MM.1S (cell line): Measurements from ENCODE around the gene JAK2.

ENCODE experiments used
- DNase-seq: peaks from one replicate; pipeline ENCODE4 v3.0.0-alpha.2; 2015
- H2AFZ ChIP-seq: fragments of 300-600 bp; sonication (generic); 2 replicates; pipeline ENCODE4 v1.6.0; 2016; ENCODE audit warnings: antibody characterized with exemption, low read length
- H3F3A ChIP-seq: fragments of 300-600 bp; sonication (generic); 2 replicates; pipeline ENCODE4 v1.6.1; 2016; ENCODE audit warnings: mild to moderate bottlenecking, antibody characterized with exemption, low read length, moderate library complexity, mixed read lengths; ENCODE audit not compliant: insufficient read depth
- H3K27ac ChIP-seq: fragments of 300-600 bp; sonication (generic); 2 replicates; pipeline ENCODE4 v1.5.1; 2016; ENCODE audit warnings: mild to moderate bottlenecking, low read length
- H3K27me3 ChIP-seq: fragments of 300-600 bp; sonication (generic); replicated peaks from 2 replicates; pipeline ENCODE4 v1.6.0; 2016; ENCODE audit warnings: low read length; ENCODE audit not compliant: insufficient read depth
- H3K36me3 ChIP-seq: fragments of 300-600 bp; sonication (generic); replicated peaks from 2 replicates; pipeline ENCODE4 v1.6.1; 2016; ENCODE audit warnings: mild to moderate bottlenecking, low read length, mixed read lengths; ENCODE audit not compliant: insufficient read depth
- H3K4me1 ChIP-seq: fragments of 300-600 bp; sonication (generic); 2 replicates; pipeline ENCODE4 v1.6.1; 2016; ENCODE audit warnings: low read length, mixed read lengths
- H3K4me2 ChIP-seq: fragments of 300-600 bp; sonication (generic); 2 replicates; pipeline ENCODE4 v1.6.0; 2016; ENCODE audit warnings: low read depth, low read length
- H3K4me3 ChIP-seq: fragments of 300-600 bp; sonication (generic); 2 replicates; pipeline ENCODE4 v1.5.1; 2016; ENCODE audit warnings: low read length, mixed read lengths
- H3K79me2 ChIP-seq: fragments of 300-600 bp; sonication (generic); 2 replicates; pipeline ENCODE4 v1.6.1; 2016; ENCODE audit warnings: mixed run types, low read length, mixed read lengths
- H3K9ac ChIP-seq: fragments of 300-600 bp; sonication (generic); 2 replicates; pipeline ENCODE4 v1.6.1; 2016; ENCODE audit warnings: low read length, mixed read lengths
- H3K9me2 ChIP-seq: fragments of 300-600 bp; sonication (generic); replicated peaks from 2 replicates; pipeline ENCODE4 v1.6.1; 2016; ENCODE audit warnings: mild to moderate bottlenecking, low read length, mixed read lengths; ENCODE audit not compliant: insufficient read depth
- H3K9me3 ChIP-seq: fragments of 300-600 bp; sonication (generic); replicated peaks from 2 replicates; pipeline ENCODE4 v1.6.1; 2016; ENCODE audit warnings: mild to moderate bottlenecking, low read length, mixed read lengths; ENCODE audit not compliant: insufficient read depth
- H4K20me1 ChIP-seq: fragments of 300-600 bp; sonication (generic); 2 replicates; pipeline ENCODE4 v1.6.1; 2016; ENCODE audit warnings: mild to moderate bottlenecking, low read length, moderate library complexity, mixed read lengths; ENCODE audit not compliant: insufficient read depth
- CTCF ChIP-seq: fragments of 300-600 bp; sonication (generic); IDR thresholded peaks from 2 replicates; pipeline ENCODE4 v1.5.1; 2016; ENCODE audit warnings: antibody characterized with exemption, low read length, mixed read lengths
- EZH2 ChIP-seq: fragments of 300-600 bp; sonication (generic); optimal IDR thresholded peaks from 2 replicates; pipeline ENCODE3; 2017; ENCODE audit warnings: low read depth, mild to moderate bottlenecking, antibody characterized with exemption, low read length, mixed read lengths
- EZH2phosphoT487 ChIP-seq: fragments of 300-600 bp; sonication (generic); IDR thresholded peaks from 2 replicates; pipeline ENCODE4 v1.6.1; 2018; ENCODE audit warnings: antibody characterized with exemption, low read length

JAK2 gene

DNA sequence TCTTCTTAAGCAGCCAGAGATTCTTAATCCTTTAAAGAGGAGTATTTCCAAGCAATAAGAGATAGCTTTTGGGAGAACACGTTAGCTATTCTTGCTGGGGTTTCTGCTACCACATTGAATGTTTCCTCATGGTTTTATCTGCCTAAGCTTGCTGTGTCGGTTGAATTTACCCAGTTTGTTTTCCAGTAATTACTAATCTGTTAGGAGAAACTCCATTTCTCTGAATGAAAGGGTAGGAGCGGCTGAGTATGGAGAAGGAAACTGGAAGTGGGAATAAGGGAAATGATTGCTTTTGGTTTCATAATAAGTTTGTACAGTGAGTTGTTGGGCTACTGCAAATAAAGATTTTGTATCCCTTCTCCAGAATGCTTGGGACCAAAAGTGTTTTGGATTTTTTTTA, 1.2 kb downstream of the JAK2 start:
- Histone ChIP-seq H3K27me3 (no peaks in the 10 kb centered on the region), H3K4me3 (peak overlapping the region; percentile 82), H3K4me1 (peaks cover 33% of the 10 kb centered on the region), H3K79me2 (peaks cover 36% of the 10 kb centered on the region), H3K4me2 (peak overlapping the region; percentile 84), H3K27ac (peak overlapping the region; percentile 92; the same call in 1 of the 2 replicates), H4K20me1 (no peaks in the 10 kb centered on the region), H3F3A (peaks cover 31% of the 10 kb centered on the region), H3K9me2 (no peaks in the 10 kb centered on the region), H2AFZ (peak overlapping the region; percentile 89), H3K9me3 (no peaks in the 10 kb centered on the region), H3K36me3 (no peaks in the 10 kb centered on the region), H3K9ac (peak overlapping the region; percentile 81; the same call in 1 of the 2 replicates)
- TF ChIP-seq EZH2, result no peak
- TF ChIP-seq CTCF, result no peak
- no peak for TF ChIP-seq EZH2phosphoT487
- DNase-seq, result no peak

GRCh38 chr9:4986783-4987182, 1.7 kb downstream of the JAK2 start:
- Histone ChIP-seq H3K4me2 (peak overlapping the region; percentile 84), H3K27ac (no peak overlapping the region), H3K4me3 (peak overlapping the region; percentile 82), H2AFZ (no peak overlapping the region), H3K9ac (no peak overlapping the region), H3K9me2 (no peaks in the 10 kb centered on the region), H3K27me3 (no peaks in the 10 kb centered on the region), H4K20me1 (no peaks in the 10 kb centered on the region), H3K9me3 (no peaks in the 10 kb centered on the region), H3K36me3 (no peaks in the 10 kb centered on the region), H3K4me1 (peaks cover 33% of the 10 kb centered on the region), H3F3A (peaks cover 31% of the 10 kb centered on the region), H3K79me2 (peaks cover 36% of the 10 kb centered on the region)
- DNase-seq, result no peak
- no peak for TF ChIP-seq EZH2phosphoT487
- TF ChIP-seq EZH2, result no peak
- TF ChIP-seq CTCF, result no peak

GRCh38 chr9:4987961-4988421, 2.9 kb downstream of the JAK2 start:
- Histone ChIP-seq H3K27ac (no peak overlapping the region), H3K9me3 (no peaks in the 10 kb centered on the region), H2AFZ (no peak overlapping the region), H3F3A (peaks cover 28% of the 10 kb centered on the region), H3K4me1 (peaks cover 26% of the 10 kb centered on the region), H3K4me2 (no peak overlapping the region), H4K20me1 (no peaks in the 10 kb centered on the region), H3K4me3 (no peak overlapping the region), H3K9ac (no peak overlapping the region), H3K36me3 (no peaks in the 10 kb centered on the region), H3K79me2 (peaks cover 36% of the 10 kb centered on the region), H3K27me3 (no peaks in the 10 kb centered on the region), H3K9me2 (no peaks in the 10 kb centered on the region)
- peak; percentile 77 for TF ChIP-seq CTCF
- TF ChIP-seq EZH2phosphoT487, result no peak
- DNase-seq, result peak; percentile 43
